ENCODE measurements around the gene COL9A2. TPM values are rescaled to one million over a fixed set of nuclear protein-coding genes. Genes with fewer than 3 reads are reported as not detected.

Gene COL9A2
- total RNA-seq, 2 experiments from 2014 or later, result 10.6 to 21.4 TPM

DNA sequence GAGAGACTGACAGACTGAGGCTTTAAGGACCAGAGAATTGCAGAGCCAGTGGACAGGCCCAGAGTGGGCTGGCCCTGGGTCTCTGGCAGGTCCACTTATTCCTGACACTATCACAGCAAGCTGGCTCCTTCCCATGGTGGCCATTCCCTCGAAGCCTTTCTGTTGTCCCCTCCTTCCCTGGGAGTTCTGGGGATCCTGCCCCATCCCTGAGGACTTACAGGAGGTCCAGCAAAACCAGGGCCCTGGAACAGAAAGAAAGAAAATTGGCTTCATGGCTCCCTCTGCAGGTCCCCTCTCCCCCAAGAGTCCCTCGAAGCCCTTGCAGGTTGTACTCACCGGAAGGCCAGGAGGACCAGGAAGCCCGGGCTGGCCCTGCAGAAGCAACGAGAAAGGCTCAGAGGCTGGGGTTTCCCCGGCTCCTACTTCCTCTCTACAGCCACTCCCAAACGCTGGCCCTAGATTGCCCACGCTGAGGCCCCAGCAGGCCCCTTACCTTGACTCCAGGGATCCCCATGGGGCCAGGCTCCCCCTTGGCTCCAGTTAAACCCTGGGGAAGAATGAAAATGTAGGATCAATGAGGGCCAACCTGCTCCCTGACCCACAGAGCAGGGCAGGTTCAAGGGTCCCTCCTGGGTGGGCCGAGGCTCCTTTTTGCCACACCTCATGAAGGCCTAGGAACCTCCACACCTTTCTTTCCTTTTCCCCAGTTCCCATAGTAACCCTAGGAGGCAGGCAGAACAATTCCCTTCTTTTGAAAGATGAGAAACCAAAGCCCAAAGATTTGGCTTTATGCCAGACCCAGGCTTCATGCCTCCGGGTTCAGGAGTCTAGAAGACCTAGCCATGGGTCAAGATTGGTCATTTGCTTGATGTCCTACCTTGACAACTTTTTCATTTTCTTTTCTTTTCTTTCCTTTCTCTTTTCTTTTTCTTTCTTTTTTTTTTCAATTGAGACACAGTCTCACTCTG lies 4.6 kb downstream of the COL9A2 start:
- peak overlapping the region; percentile 33 for H3K27ac ChIP-seq (ENCODE audit: low read depth, low read length, poor library complexity, severe bottlenecking)
- CTCF ChIA-PET (ENCODE audit: unreplicated experiment), result interaction anchor here (2.0 kb wide), 1 partner anchor 160 kb away, joined by 6 read pairs; no protein-coding TSS in a partner anchor
- H4K20me1 ChIP-seq (ENCODE audit: insufficient read depth, low read length), result no peaks in the 10 kb centered on the region
- no TSS peak for BruUV-seq (replicated peaks)
- H2AFZ ChIP-seq (ENCODE audit: low read length), result peak overlapping the region; percentile 87
- peak; percentile 72 for DNase-seq (ENCODE audit: low spot score)
- intact Hi-C loops (cut with micrococcal nuclease; ENCODE audit: unreplicated experiment), result no loop called here
- H3K4me2 ChIP-seq (ENCODE audit: low read length), result peak overlapping the region; percentile 81
- POLR2A ChIA-PET, result interaction anchor here (0.6 to 1.1 kb wide), 4 partner anchors 14 to 283 kb away, joined by 3 to 4 read pairs (median 4); no protein-coding TSS in a partner anchor
- H3K9me2 ChIP-seq (ENCODE audit: insufficient read depth, low read length), result no peaks in the 10 kb centered on the region
- H3K4me1 ChIP-seq (ENCODE audit: insufficient read depth, low read length, poor library complexity, severe bottlenecking), result peaks cover 53% of the 10 kb centered on the region
- H3K36me3 ChIP-seq (ENCODE audit: insufficient read depth, low read length), result no peaks in the 10 kb centered on the region
- TF ChIP-seq, protein P1, sequence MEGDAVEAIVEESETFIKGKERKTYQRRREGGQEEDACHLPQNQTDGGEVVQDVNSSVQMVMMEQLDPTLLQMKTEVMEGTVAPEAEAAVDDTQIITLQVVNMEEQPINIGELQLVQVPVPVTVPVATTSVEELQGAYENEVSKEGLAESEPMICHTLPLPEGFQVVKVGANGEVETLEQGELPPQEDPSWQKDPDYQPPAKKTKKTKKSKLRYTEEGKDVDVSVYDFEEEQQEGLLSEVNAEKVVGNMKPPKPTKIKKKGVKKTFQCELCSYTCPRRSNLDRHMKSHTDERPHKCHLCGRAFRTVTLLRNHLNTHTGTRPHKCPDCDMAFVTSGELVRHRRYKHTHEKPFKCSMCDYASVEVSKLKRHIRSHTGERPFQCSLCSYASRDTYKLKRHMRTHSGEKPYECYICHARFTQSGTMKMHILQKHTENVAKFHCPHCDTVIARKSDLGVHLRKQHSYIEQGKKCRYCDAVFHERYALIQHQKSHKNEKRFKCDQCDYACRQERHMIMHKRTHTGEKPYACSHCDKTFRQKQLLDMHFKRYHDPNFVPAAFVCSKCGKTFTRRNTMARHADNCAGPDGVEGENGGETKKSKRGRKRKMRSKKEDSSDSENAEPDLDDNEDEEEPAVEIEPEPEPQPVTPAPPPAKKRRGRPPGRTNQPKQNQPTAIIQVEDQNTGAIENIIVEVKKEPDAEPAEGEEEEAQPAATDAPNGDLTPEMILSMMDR (conservative IDR thresholded peaks at IDR 0.05; ENCODE audit: low read length), result no peak; the same call in 1 of the 2 replicates
- no peak for TF ChIP-seq EZH2phosphoT487 (IDR thresholded peaks at IDR 0.05; ENCODE audit: borderline replicate concordance, low read depth, low read length)
- no peaks in the 10 kb centered on the region for H3K79me2 ChIP-seq (ENCODE audit: insufficient read depth, low read depth, low read length)
- H3K9me3 ChIP-seq (ENCODE audit: low read length), result no peaks in the 10 kb centered on the region
- peak overlapping the region; percentile 9 for H3K4me3 ChIP-seq (ENCODE audit: low read depth, low read length, poor library complexity, severe bottlenecking)

DNA sequence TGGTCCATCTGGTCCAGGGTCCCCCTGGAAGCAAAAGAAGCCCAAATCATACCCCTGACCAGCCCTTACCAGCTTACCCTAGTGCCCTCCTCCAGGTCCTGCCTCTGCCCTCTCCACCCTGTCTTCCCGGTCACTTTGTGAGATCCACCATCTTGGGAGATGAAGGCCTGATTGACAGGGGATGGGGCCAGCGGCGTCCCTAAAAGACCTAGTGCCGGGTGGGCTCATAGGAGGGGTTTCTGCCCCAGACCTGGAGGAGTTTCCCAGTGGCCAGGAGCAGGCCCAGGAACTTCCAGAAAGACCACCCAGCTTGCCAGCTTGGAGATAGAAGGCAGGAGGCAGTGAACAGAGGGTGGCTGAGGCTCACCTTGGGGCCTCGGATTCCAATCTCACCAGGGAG lies 5.4 kb downstream of the COL9A2 start:
- Histone ChIP-seq H3K27ac (ENCODE audit: low read depth, low read length, poor library complexity, severe bottlenecking) (no peak overlapping the region), H3K4me2 (ENCODE audit: low read length) (no peak overlapping the region), H3K4me1 (ENCODE audit: insufficient read depth, low read length, poor library complexity, severe bottlenecking) (peaks cover 49% of the 10 kb centered on the region), H3K79me2 (ENCODE audit: insufficient read depth, low read depth, low read length) (no peaks in the 10 kb centered on the region), H2AFZ (ENCODE audit: low read length) (no peak overlapping the region), H3K4me3 (ENCODE audit: low read depth, low read length, poor library complexity, severe bottlenecking) (no peak overlapping the region), H3K9me2 (ENCODE audit: insufficient read depth, low read length) (no peaks in the 10 kb centered on the region), H3K36me3 (ENCODE audit: insufficient read depth, low read length) (no peaks in the 10 kb centered on the region), H3K9me3 (ENCODE audit: low read length) (no peaks in the 10 kb centered on the region), H4K20me1 (ENCODE audit: insufficient read depth, low read length) (no peaks in the 10 kb centered on the region)
- POLR2A ChIA-PET, result interaction anchor here (0.7 kb wide), 1 partner anchor 23 kb away, joined by 4 read pairs; no protein-coding TSS in a partner anchor
- no TSS peak for BruUV-seq (replicated peaks)
- intact Hi-C loops (cut with micrococcal nuclease; ENCODE audit: unreplicated experiment), result no loop called here
- no peak for DNase-seq (ENCODE audit: low spot score)
- CTCF ChIA-PET (ENCODE audit: unreplicated experiment), result interaction anchor here (0.7 kb wide), 1 partner anchor 135 kb away, joined by 8 read pairs; no protein-coding TSS in a partner anchor
- TF ChIP-seq EZH2phosphoT487 (IDR thresholded peaks at IDR 0.05; ENCODE audit: borderline replicate concordance, low read depth, low read length), result no peak
- TF ChIP-seq, protein P1 (conservative IDR thresholded peaks at IDR 0.05; ENCODE audit: low read length), result no peak
